ENCODE measurements around the gene KLHDC4.

Gene KLHDC4

GRCh38 chr16:87761060-87761459, 4.7 kb downstream of the KLHDC4 start:
- no peak for TF ChIP-seq CTCF (IDR thresholded peaks at IDR 0.05)

GRCh38 chr16:87757841-87758426, 7.9 kb downstream of the KLHDC4 start:
- TF ChIP-seq CTCF (IDR thresholded peaks at IDR 0.05), result no peak

- TF ChIP-seq CTCF (IDR thresholded peaks at IDR 0.05), result no peak
Measured at GRCh38 chr16:87754535-87754934, 11.3 kb downstream of the KLHDC4 start.

- TF ChIP-seq CTCF (IDR thresholded peaks at IDR 0.05), result no peak
Measured at GRCh38 chr16:87747626-87748414, 18.0 kb downstream of the KLHDC4 start.

- no peak for TF ChIP-seq CTCF (IDR thresholded peaks at IDR 0.05)
Measured at GRCh38 chr16:87746178-87746577, 19.6 kb downstream of the KLHDC4 start.

- TF ChIP-seq CTCF (IDR thresholded peaks at IDR 0.05), result no peak
Measured at GRCh38 chr16:87744750-87745514, 20.9 kb downstream of the KLHDC4 start.

- TF ChIP-seq CTCF (IDR thresholded peaks at IDR 0.05), result no peak
Measured at GRCh38 chr16:87742781-87743490, 22.9 kb downstream of the KLHDC4 start.
